Neural cell (in vitro differentiated cells): ENCODE data around the gene TMEM94. TPM values are rescaled to one million over a fixed set of nuclear protein-coding genes. Genes with fewer than 3 reads are reported as not detected.

Experiments
- H2AFZ ChIP-seq: fragments of 200-600, 300-800 bp; sonication (generic), shearing (Covaris generic); 2 replicates; pipeline ENCODE4 v1.6.0; 2014; ENCODE audit warnings: low read depth, mild to moderate bottlenecking, antibody characterized with exemption, low read length, moderate library complexity
- H3F3A ChIP-seq: fragments of 200-600 bp; shearing (Covaris generic); 2 replicates; pipeline ENCODE4 v1.6.1; 2016; ENCODE audit warnings: mild to moderate bottlenecking, moderate library complexity, mixed read lengths, antibody characterized with exemption, low read length; ENCODE audit not compliant: insufficient read depth, poor library complexity, severe bottlenecking
- H3K27ac ChIP-seq: fragments of 200-600, 300-800 bp; sonication (generic), shearing (Covaris generic); 2 replicates; pipeline ENCODE4 v1.5.1; 2014; ENCODE audit warnings: mild to moderate bottlenecking, low read length, moderate library complexity
- H3K27me3 ChIP-seq: fragments of 300-800, 200-600 bp; sonication (generic), shearing (Covaris generic); 2 replicates; pipeline ENCODE4 v1.6.0; 2014; ENCODE audit warnings: mild to moderate bottlenecking, low read depth, low read length, moderate library complexity; ENCODE audit not compliant: insufficient read depth
- H3K36me3 ChIP-seq: fragments of 300-800, 200-600 bp; sonication (generic), shearing (Covaris generic); 2 replicates; pipeline ENCODE4 v1.5.1; 2014; ENCODE audit warnings: mild to moderate bottlenecking, antibody characterized with exemption, low read length, moderate library complexity; ENCODE audit not compliant: insufficient read depth
- H3K4me2 ChIP-seq: fragments of 300-800, 200-600 bp; sonication (generic), shearing (Covaris generic); 2 replicates; pipeline ENCODE4 v1.6.0; 2014; ENCODE audit warnings: mild to moderate bottlenecking, low read length
- H3K4me3 ChIP-seq: fragments of 300-800, 200-600 bp; sonication (generic), shearing (Covaris generic); 2 replicates; pipeline ENCODE4 v1.5.1; 2014; ENCODE audit warnings: mild to moderate bottlenecking, low read length, moderate library complexity
- H3K79me2 ChIP-seq: fragments of 200-600 bp; shearing (Covaris generic); replicated peaks from 2 replicates; pipeline ENCODE4 v1.6.0; 2014; ENCODE audit warnings: mild to moderate bottlenecking, low read length, moderate library complexity; ENCODE audit not compliant: insufficient read depth
- H3K9ac ChIP-seq: fragments of 300-800, 200-600 bp; sonication (generic), shearing (Covaris generic); 2 replicates; pipeline ENCODE4 v1.6.1; 2016; ENCODE audit warnings: mild to moderate bottlenecking, low read length, mixed read lengths
- H3K9me2 ChIP-seq: fragments of 200-600 bp; shearing (Covaris generic); 2 replicates; pipeline ENCODE4 v1.6.1; 2016; ENCODE audit warnings: mild to moderate bottlenecking, low read length, mixed read lengths; ENCODE audit not compliant: insufficient read depth
- H3K9me3 ChIP-seq: fragments of 200-600, 300-800 bp; sonication (generic), shearing (Covaris generic); 2 replicates; pipeline ENCODE4 v1.6.1; 2016; ENCODE audit warnings: mild to moderate bottlenecking, mixed run types, low read length, moderate library complexity, mixed read lengths
- H4K20me1 ChIP-seq: fragments of 200-600 bp; shearing (Covaris generic); 2 replicates; pipeline ENCODE4 v1.6.1; 2016; ENCODE audit warnings: mild to moderate bottlenecking, mixed run types; ENCODE audit not compliant: insufficient read depth
- CTCF ChIP-seq: fragments of 450-650 bp; IDR thresholded peaks from 2 replicates; pipeline ENCODE4 v1.5.1; 2014; ENCODE audit warnings: antibody characterized with exemption, mild to moderate bottlenecking, moderate library complexity; ENCODE audit not compliant: poor library complexity, severe bottlenecking
- MXI1 ChIP-seq: fragments of 450-650 bp; conservative IDR thresholded peaks from 2 replicates; pipeline ENCODE4 v1.6.1; 2014; ENCODE audit warnings: antibody characterized with exemption, mild to moderate bottlenecking; ENCODE audit not compliant: poor library complexity, severe bottlenecking
- RAD21 ChIP-seq: fragments of 450-650 bp; conservative IDR thresholded peaks from 2 replicates; pipeline ENCODE4 v1.6.1; 2014; ENCODE audit warnings: antibody characterized with exemption, mild to moderate bottlenecking, moderate library complexity
- REST ChIP-seq: IDR thresholded peaks from 2 replicates; pipeline ENCODE4 v1.6.1; 2012; ENCODE audit warnings: borderline replicate concordance
- TAF1 ChIP-seq: IDR thresholded peaks from 2 replicates; pipeline ENCODE4 v1.6.1; 2012; ENCODE audit warnings: low read depth
- polyA plus RNA-seq: library from polyadenylated mRNA; depleted of rRNA; stranded (reverse); fragments of >200 nt; gene quantifications from 2 replicates; pipeline ENCODE4 v1.2.3, GENCODE V29; 2014

TMEM94 gene
- polyA plus RNA-seq, 1 donor from 2014 or later: 37.0 TPM

GRCh38 chr17:75507733-75508719 is 51.6 kb downstream of the TMEM94 start:
- Histone ChIP-seq H3K27me3 (no peaks in the 10 kb centered on the region), H3K27ac (no peak overlapping the region), H3K9me2 (no peaks in the 10 kb centered on the region), H3K9ac (no peak overlapping the region), H2AFZ (no peak overlapping the region), H3K36me3 (no peaks in the 10 kb centered on the region), H3K79me2 (peaks cover 2% of the 10 kb centered on the region), H3K4me2 (no peak overlapping the region), H3K9me3 (no peaks in the 10 kb centered on the region), H3F3A (no peaks in the 10 kb centered on the region), H3K4me3 (no peak overlapping the region), H4K20me1 (no peaks in the 10 kb centered on the region)
- no peak for TF ChIP-seq MXI1
- TF ChIP-seq TAF1: no peak

- no peak overlapping the region for H2AFZ ChIP-seq
- H4K20me1 ChIP-seq: no peaks in the 10 kb centered on the region
- H3K9ac ChIP-seq: no peak overlapping the region
Observed at GRCh38 chr17:75508931-75509361, 52.5 kb downstream of the TMEM94 start.

More at GRCh38 chr17:75508931-75509361, 52.5 kb downstream of the TMEM94 start:
- Histone ChIP-seq H3K9me2 (no peaks in the 10 kb centered on the region), H3K27me3 (no peaks in the 10 kb centered on the region), H3F3A (no peaks in the 10 kb centered on the region), H3K4me3 (no peak overlapping the region), H3K79me2 (peaks cover 6% of the 10 kb centered on the region), H3K4me2 (no peak overlapping the region), H3K9me3 (no peaks in the 10 kb centered on the region), H3K36me3 (no peaks in the 10 kb centered on the region), H3K27ac (no peak overlapping the region)
- no peak for TF ChIP-seq RAD21
- no peak for TF ChIP-seq CTCF
- TF ChIP-seq MXI1: no peak
- TF ChIP-seq REST: no peak
- TF ChIP-seq TAF1: no peak
